ENCODE measurements around the gene STXBP6.

STXBP6 gene

DNA sequence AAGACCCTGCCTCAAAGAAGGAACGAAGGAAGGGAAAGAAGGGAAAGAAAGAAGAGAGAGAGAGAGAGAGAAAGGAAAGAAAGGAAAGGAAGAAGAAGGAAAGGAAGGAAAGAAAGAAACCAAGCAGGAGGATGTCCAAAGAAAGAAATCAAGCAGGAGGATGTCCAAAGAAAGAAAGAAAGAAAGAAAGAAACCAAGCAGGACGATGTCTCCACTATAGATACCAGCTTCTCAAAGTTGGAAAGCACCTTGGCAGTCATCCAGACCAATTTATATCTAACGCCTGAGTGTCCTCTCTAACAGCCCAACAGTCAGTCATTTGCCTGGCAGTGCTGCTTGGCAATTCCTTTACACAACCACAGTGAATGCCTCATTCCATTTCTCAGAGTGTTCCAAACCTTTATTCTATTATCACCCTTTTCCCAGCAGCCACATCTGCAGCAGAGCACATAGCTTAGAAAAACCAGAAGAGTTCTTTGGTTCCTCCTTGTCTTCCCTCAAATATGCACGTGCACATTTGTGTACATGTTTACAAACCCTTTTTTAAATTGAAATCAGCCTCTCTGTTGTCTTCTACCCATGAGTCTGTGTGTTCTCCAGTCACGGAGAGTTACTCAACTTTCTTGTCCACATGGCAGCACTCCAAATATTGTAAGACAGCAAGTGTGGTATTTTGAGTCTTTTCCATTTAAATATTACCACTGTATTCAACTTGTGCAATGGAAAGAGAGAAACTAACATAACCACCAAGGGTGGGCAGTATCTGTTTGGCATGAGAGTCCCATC lies 138.4 kb downstream of the STXBP6 start:
- no peak for DNase-seq

DNA sequence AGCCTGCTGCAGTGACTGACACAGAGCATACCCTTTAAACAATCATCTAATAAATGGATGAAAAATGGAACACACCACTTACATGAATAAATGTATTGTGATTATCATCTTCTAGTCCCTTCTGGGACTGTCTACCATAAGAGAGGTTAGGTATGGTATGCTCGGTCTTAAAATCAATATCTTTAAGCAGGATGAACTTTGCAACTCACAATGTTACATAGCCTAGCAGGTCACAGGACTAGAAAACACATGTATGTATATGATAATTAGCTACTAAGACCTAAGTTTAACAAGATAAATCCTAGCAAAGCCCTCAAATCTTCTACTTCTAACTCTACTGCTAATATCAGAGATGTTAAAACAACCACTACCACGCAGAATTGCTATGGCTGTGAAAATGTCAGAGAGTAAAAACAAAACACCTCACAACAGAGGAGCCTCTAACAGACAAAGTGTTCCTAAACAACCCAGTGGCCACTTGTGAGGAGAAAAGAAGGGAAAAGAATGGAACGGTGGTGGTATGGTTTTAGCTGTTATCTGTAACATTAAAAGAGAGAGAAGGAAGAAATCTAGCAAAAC lies 139.4 kb downstream of the STXBP6 start:
- DNase-seq: no peak

DNA sequence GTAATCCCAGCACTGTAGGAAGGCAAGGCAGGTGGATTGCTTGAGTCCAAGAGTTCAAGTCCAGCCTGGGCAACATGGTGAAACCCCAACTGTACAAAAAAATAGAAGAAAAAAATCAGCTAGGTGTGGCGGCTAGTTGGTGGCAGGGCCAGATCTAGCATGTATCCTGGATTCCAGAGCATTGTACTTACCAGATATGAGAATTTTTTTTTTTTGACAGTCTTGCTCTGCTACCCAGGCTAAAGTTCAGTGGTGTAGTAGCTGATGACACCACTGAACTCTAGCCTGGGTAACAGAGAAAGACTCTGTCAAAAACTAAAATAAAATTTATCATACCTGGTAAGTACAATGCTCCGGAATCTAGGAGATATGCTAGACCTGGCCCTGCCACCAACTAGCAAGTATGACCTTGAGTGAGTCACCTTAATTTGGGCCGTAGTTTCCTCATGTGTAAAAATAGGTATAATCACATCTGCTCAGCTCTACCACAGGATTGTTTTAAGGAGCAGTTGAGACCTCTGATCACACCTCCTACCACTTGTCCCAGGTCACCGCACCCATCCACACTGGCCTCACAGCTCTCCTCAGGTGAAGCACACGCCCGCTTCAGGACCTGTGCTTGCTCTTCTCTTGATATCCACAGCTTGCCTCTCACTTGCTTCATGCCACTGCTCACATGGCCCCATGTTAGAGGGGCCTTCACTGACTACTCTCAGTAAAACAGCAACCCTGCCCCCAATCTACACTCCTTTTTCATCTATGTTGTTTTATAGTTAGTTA lies 140.2 kb downstream of the STXBP6 start:
- DNase-seq: no peak

DNA sequence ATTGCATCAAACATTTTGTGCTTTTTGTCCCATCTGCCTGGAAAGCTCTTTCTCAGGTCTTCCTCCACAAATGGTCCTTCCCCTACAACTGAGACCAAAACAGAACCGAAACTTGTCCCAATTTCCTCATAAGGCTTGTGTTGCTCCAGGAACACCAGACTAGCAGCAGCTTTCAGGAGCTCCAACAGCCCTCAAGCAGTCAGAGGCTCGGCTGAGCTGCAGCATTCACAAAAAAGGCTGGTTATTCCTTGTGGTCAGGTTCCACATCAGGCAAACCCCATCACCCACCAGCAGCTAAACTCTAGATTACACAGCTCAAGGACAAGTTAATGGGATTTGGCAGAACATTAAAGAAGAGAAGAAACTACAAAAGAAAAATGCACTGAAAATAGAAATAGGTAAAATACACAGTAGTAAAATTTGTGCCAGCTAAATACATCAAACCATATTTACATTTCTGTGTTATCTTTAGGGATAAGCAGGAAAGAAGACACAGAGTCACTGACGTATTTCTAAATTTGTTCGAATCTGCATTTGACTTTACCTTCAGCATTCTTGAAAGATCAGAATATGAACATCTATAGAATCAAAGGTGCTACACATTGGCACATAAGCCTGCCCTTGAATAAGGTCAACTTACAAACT lies 141.2 kb downstream of the STXBP6 start:
- no peak for DNase-seq

DNA sequence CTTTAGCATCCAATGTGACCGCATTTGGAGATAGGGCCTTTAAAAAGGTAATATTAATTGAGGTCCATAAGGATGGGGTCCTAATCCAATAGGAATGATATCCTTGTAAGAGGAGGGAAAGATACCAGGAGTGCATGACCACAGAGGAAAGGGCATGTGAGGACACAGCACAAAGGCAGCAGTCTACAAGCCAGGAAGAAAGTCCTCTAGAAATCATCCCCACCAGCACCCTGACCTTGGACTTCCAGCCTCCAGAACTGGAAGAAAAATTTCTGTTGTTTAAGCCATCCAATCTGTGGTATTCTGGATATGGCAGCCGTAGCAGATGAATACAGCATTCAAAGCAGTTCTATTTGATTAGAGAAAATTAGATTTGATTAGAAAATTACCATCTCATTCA lies 145.4 kb downstream of the STXBP6 start:
- no peak for DNase-seq

GRCh38 chr14:24903337-24903736 lies 146.6 kb downstream of the STXBP6 start:
- no peak for DNase-seq

- no peak for DNase-seq
Observed at GRCh38 chr14:24900269-24901100, 149.5 kb downstream of the STXBP6 start.

- DNase-seq: no peak
Observed at GRCh38 chr14:24897793-24898192, 152.2 kb downstream of the STXBP6 start.

- DNase-seq: no peak
Observed at GRCh38 chr14:24895622-24896021, 154.3 kb downstream of the STXBP6 start.

- DNase-seq: no peak
Observed at GRCh38 chr14:24895243-24895583, 154.7 kb downstream of the STXBP6 start.

DNA sequence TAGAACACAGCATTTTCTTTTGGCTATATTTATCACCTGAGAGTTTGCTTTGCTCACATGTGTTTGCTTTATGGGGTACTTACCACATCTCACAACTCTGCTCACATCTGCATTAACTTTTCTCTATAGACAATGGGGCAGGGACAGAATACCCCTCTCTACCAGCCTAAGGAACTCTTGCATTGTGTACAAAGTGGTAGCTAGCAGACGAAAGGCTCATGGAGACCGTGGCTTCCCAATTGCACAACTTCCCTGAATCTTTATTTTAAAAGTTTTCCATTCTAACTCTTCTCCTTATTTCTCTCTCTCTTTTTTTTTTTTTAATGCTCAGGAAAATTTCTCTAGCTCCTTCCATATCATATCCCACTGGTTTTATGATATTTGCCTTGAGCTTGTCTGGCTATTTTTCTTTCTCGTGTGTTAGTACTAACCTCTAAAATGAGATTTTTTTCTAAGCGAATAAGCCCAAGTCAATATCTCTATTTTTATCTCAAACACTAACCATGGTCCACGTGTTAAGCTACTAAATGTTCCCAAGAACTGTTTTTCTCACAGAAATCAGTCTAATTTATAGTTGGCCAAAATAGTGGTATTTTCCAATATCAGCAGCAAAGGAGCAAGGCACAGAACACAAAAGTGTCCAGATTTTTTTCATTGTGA lies 155.2 kb downstream of the STXBP6 start:
- no peak for DNase-seq

- DNase-seq: no peak
Observed at GRCh38 chr14:24892497-24893051, 157.4 kb downstream of the STXBP6 start.

DNA sequence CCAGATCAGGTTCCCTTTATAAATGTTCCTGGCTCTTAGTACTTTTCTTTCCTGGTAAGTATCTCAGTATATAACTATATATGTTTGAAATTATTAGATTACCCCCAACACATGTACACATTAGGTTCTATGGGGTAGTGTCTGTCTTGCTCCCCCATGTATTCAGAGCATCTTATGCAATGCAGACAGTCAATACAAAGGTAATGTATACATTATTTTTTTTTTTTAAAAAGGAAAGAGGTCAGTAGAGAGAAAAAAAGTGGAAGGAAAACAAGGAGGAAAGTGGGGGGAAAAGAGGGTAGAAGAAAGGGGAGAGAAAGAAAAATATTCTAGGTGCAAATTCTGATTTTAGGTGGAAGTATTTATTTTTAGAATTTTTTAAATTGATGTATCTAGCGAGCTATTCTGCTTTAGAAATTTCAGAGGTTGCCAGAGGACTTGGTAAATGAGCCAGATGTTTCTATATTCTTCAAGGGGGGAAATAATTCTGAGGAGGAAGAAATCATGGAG lies 157.9 kb downstream of the STXBP6 start:
- DNase-seq: no peak

- DNase-seq: no peak
Observed at GRCh38 chr14:24890716-24891115, 159.2 kb downstream of the STXBP6 start.

DNA sequence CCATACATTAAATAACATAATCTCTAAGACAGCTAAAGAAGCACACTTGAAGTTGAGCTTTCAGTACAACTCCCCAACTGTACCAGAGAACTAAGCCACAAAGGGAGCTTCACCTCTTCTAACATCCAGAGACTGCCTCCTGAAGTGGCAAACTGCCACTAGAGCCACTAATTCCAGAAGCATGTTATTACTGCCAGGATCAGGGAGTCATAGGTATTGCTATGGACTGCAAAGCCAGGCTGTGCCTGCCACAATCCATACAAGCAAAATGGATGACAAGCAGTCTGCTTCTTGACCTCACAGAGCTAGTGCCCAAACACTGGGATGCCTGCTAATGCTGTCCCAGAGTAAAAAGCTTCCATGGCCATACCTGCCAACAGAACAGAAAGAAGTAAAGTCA lies 160.1 kb downstream of the STXBP6 start:
- no peak for DNase-seq

DNA sequence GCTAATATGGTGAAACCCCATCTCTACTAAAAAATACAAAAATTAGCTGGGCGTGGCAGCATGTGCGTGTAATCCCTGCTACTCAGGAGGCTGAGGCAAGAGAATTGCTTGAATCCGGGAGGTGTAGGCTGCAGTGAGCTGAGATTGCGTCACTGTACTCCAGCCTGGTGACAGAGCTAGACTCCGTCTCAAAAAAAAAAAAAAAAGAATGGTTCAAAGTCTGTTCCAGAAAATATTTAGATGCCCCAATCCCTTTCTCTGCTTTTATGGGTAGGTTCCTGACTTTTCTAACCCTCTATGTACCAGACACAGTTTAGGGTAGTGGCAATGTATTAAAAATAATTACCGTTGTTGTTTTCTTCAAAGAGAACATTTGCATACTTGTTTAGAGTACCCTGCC lies 161.4 kb downstream of the STXBP6 start:
- no peak for DNase-seq

- no peak for DNase-seq
Observed at GRCh38 chr14:24887623-24888304, 162.2 kb downstream of the STXBP6 start.

GRCh38 chr14:24885410-24885913 lies 164.5 kb downstream of the STXBP6 start:
- no peak for DNase-seq

GRCh38 chr14:24883576-24883975 lies 166.4 kb downstream of the STXBP6 start:
- DNase-seq: no peak

GRCh38 chr14:24881116-24881893 lies 168.6 kb downstream of the STXBP6 start:
- no peak for DNase-seq
